Fibroblast of pulmonary artery (primary cell): ENCODE data around the gene GJC2.

Experiments
- DNase-seq: peaks from one replicate; pipeline ENCODE4 v3.0.0-alpha.2; 2010; ENCODE audit warnings: low read depth
- H3K4me3 ChIP-seq: replicated peaks from 2 replicates; pipeline ENCODE4 v1.5.1; 2011; ENCODE audit warnings: low read depth, mild to moderate bottlenecking, control low read depth, low read length, moderate library complexity
- CTCF ChIP-seq: IDR thresholded peaks from 2 replicates; pipeline ENCODE4 v1.5.1; 2011; ENCODE audit warnings: mild to moderate bottlenecking, control low read depth, low read length, inconsistent platforms; ENCODE audit errors: missing control alignments

The GJC2 gene

GRCh38 chr1:228149406-228150119 is at the start of gene GJC2:
TSS of gene GJC2 (plus strand) at chr1:228149930. CDS start at chr1:228157759, 7,829 bp downstream.
- no peak within 1 kb of the TSS for H3K4me3 ChIP-seq
- peak; percentile 35 for DNase-seq
- TF ChIP-seq CTCF = no peak

GRCh38 chr1:228100822-228101613 is 48.7 kb upstream of the GJC2 start:
- no peak overlapping the region for H3K4me3 ChIP-seq
- TF ChIP-seq CTCF = no peak
- DNase-seq = no peak

GRCh38 chr1:228101614-228101993 is 48.1 kb upstream of the GJC2 start:
- peak overlapping the region; percentile 87 for H3K4me3 ChIP-seq
- DNase-seq = no peak
- no peak for TF ChIP-seq CTCF

- TF ChIP-seq CTCF = peak; percentile 6
- H3K4me3 ChIP-seq = peak overlapping the region; percentile 87
- DNase-seq = peak; percentile 26
These were observed 47.5 kb upstream of the GJC2 start for GRCh38 chr1:228101994-228102790.

- H3K4me3 ChIP-seq = peak within 1 kb of the TSS; percentile 87
- DNase-seq = peak; percentile 91
- TF ChIP-seq CTCF = no peak
These were observed 46.7 kb upstream of the GJC2 start, which contains the start of gene C1orf35 for GRCh38 chr1:228102791-228103620. TSS of gene C1orf35 (minus strand) at chr1:228103325. CDS start at chr1:228103227, 98 bp downstream.
